ENCODE measurements around the gene SBSN.

- TF ChIP-seq CTCF (IDR thresholded peaks at IDR 0.05) (no peak), POLR2A (IDR thresholded peaks at IDR 0.05) (peak; percentile 23)
Observed at GRCh38 chr19:35509018-35509652, 19.0 kb downstream of the SBSN start.

Measured in ovary (tissue), 3 donors.